ENCODE measurements around the gene LPGAT1.

GRCh38 chr1:211695135-211695816 lies 135.3 kb downstream of the LPGAT1 start:
- TF ChIP-seq EP300 (IDR thresholded peaks at IDR 0.05) (no peak), CTCF (IDR thresholded peaks at IDR 0.05) (no peak)

All from esophagus muscularis mucosa (tissue), 3 donors.